HG03565 (cell line): ENCODE measurements around the gene SYT11.
"Not testable (repeated sequence)": the region's sequence is repeated elsewhere in the genome, so short reads cannot be mapped to it uniquely, and the experiment has no call there.

Source experiments
- ATAC-seq: cut with Tn5 transposase; IDR thresholded peaks from one replicate; pipeline ENCODE4 v1.9.1; 2021; ENCODE audit warnings: mild to moderate bottlenecking, moderate library complexity; ENCODE audit not compliant: unreplicated experiment

Gene SYT11

GRCh38 chr1:155859234-155859829, at the start of gene SYT11:
Gene SYT11 (plus strand): TSS chr1:155859567. CDS start chr1:155859762, 195 bp downstream.
- peak; percentile 59 for ATAC-seq

GRCh38 chr1:155812878-155813277, 46.5 kb upstream of the SYT11 start:
- no peak for ATAC-seq

- ATAC-seq, result no peak
Observed at GRCh38 chr1:155813672-155814071, 45.7 kb upstream of the SYT11 start.

GRCh38 chr1:155816351-155816750, 43.0 kb upstream of the SYT11 start:
- no peak for ATAC-seq

- no peak for ATAC-seq
Observed at GRCh38 chr1:155827450-155827849, 31.9 kb upstream of the SYT11 start.

GRCh38 chr1:155831279-155831976, 27.9 kb upstream of the SYT11 start:
- ATAC-seq, result no peak

- no peak for ATAC-seq
Observed at GRCh38 chr1:155833665-155834295, 25.6 kb upstream of the SYT11 start.

GRCh38 chr1:155834296-155834926, 25.0 kb upstream of the SYT11 start:
- no peak for ATAC-seq

GRCh38 chr1:155834927-155835399, 24.4 kb upstream of the SYT11 start:
- not testable (repeated sequence) for ATAC-seq

GRCh38 chr1:155835548-155835947, 23.8 kb upstream of the SYT11 start:
- no peak for ATAC-seq

- no peak for ATAC-seq
Observed at GRCh38 chr1:155840386-155840785, 19.0 kb upstream of the SYT11 start.

- ATAC-seq, result no peak
Observed at GRCh38 chr1:155844860-155845421, 14.4 kb upstream of the SYT11 start.

- ATAC-seq, result no peak
Observed at GRCh38 chr1:155847823-155848529, 11.4 kb upstream of the SYT11 start.

GRCh38 chr1:155850345-155850744, 9.0 kb upstream of the SYT11 start:
- ATAC-seq, result no peak

- no peak for ATAC-seq
Observed at GRCh38 chr1:155856257-155856974, 3.0 kb upstream of the SYT11 start.

GRCh38 chr1:155856975-155857930, 2.1 kb upstream of the SYT11 start, which contains the start of gene GON4L:
Gene GON4L (minus strand): TSS chr1:155857214. CDS start chr1:155853780, 3,434 bp downstream.
- peak; percentile 47 for ATAC-seq

GRCh38 chr1:155858800-155859233, 550 bp upstream of the SYT11 start:
- ATAC-seq, result no peak
